GM20000 (cell line): Measurements from ENCODE around the gene TPRX2.

Experiments used
- DNase-seq: peaks from one replicate; pipeline ENCODE4 v3.0.0; 2012; ENCODE audit warnings: low spot score
- CTCF ChIP-seq: IDR thresholded peaks from 2 replicates; pipeline ENCODE4 v1.5.1; 2012; ENCODE audit warnings: mild to moderate bottlenecking, control low read depth; ENCODE audit errors: extremely low read depth, missing control alignments

The TPRX2 gene

GRCh38 chr19:47890865-47891621, 32.0 kb downstream of the TPRX2 start:
- no peak for TF ChIP-seq CTCF
- no peak for DNase-seq

- TF ChIP-seq CTCF = no peak
- DNase-seq = no peak
These were observed 32.5 kb downstream of the TPRX2 start for GRCh38 chr19:47891622-47891922.

GRCh38 chr19:47891923-47892666, 33.1 kb downstream of the TPRX2 start:
- TF ChIP-seq CTCF = no peak
- no peak for DNase-seq

DNA sequence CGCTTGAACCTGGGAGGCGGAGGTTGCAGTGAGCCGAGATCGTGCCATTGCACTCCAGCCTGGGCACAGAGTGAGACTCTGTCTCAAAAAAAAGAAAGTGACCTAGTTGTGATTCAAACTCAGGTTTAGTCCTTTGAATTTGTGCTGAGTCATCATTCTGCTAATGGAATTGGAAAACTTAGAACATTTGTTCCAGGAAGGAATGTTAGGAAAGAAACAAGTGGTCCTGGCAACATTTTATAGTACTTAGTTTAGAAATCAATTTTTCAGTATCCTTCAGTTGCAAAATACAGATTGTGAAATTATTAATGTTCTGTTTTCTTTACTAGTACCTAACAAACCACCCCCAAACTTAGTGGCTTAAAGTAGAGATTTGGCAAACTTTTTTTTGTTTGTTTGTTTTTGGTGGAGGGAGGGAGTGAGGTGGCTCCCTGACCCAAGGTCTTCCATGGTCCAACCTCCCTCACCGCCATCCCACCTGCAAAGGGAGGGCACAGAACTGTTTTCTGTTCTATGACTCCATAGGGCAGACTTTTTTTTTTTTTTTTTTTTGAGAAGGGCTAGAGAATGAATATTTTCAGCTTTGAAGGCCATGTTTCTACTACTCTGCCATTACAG, 36.2 kb downstream of the TPRX2 start:
- no peak for DNase-seq
- TF ChIP-seq CTCF = no peak

- no peak for DNase-seq
- TF ChIP-seq CTCF = no peak
These were observed 37.0 kb downstream of the TPRX2 start for GRCh38 chr19:47896019-47896418.

GRCh38 chr19:47896773-47897172, 37.7 kb downstream of the TPRX2 start:
- no peak for DNase-seq
- TF ChIP-seq CTCF = no peak

- DNase-seq = no peak
- no peak for TF ChIP-seq CTCF
These were observed 38.8 kb downstream of the TPRX2 start for GRCh38 chr19:47897861-47898260.
